ENCODE data around the gene TCERG1L.
"Not testable (repeated sequence)": the region's sequence is repeated elsewhere in the genome, so short reads cannot be mapped to it uniquely, and the experiment has no call there.

TCERG1L gene

GRCh38 chr10:131100418-131101410 is 210.8 kb downstream of the TCERG1L start:
- not testable (repeated sequence) for DNase-seq (ENCODE audit: low spot score)

GRCh38 chr10:131099028-131099726 is 212.3 kb downstream of the TCERG1L start:
- no peak for DNase-seq (ENCODE audit: low spot score)

- DNase-seq (ENCODE audit: low spot score) = no peak
Observed at GRCh38 chr10:131098416-131098952, 213.0 kb downstream of the TCERG1L start.

GRCh38 chr10:131096031-131096430 is 215.5 kb downstream of the TCERG1L start:
- DNase-seq (ENCODE audit: low spot score) = no peak

GRCh38 chr10:131095313-131095580 is 216.3 kb downstream of the TCERG1L start:
- DNase-seq (ENCODE audit: low spot score) = no peak

- DNase-seq (ENCODE audit: low spot score) = no peak
Observed at GRCh38 chr10:131094527-131095312, 216.8 kb downstream of the TCERG1L start.

GRCh38 chr10:131093795-131094366 is 217.6 kb downstream of the TCERG1L start:
- DNase-seq (ENCODE audit: low spot score) = no peak

- no peak for DNase-seq (ENCODE audit: low spot score)
Observed at GRCh38 chr10:131093346-131093745, 218.2 kb downstream of the TCERG1L start.

GRCh38 chr10:131092876-131093275 is 218.6 kb downstream of the TCERG1L start:
- no peak for DNase-seq (ENCODE audit: low spot score)

- no peak for DNase-seq (ENCODE audit: low spot score)
Observed at GRCh38 chr10:131092386-131092785, 219.1 kb downstream of the TCERG1L start.

- DNase-seq (ENCODE audit: low spot score) = no peak
Observed at GRCh38 chr10:131091682-131092081, 219.8 kb downstream of the TCERG1L start.

- DNase-seq (ENCODE audit: low spot score) = no peak
Observed at GRCh38 chr10:131090761-131091661, 220.5 kb downstream of the TCERG1L start.

- no peak for DNase-seq (ENCODE audit: low spot score)
Observed at GRCh38 chr10:131089861-131090260, 221.7 kb downstream of the TCERG1L start.

- no peak for DNase-seq (ENCODE audit: low spot score)
Observed at GRCh38 chr10:131089150-131089549, 222.4 kb downstream of the TCERG1L start.

- no peak for DNase-seq (ENCODE audit: low spot score)
Observed at GRCh38 chr10:131088619-131089018, 222.9 kb downstream of the TCERG1L start.

- DNase-seq (ENCODE audit: low spot score) = no peak
Observed at GRCh38 chr10:131087464-131088215, 223.9 kb downstream of the TCERG1L start.

GRCh38 chr10:131086511-131086910 is 225.0 kb downstream of the TCERG1L start:
- DNase-seq (ENCODE audit: low spot score) = no peak

GRCh38 chr10:131086094-131086493 is 225.4 kb downstream of the TCERG1L start:
- DNase-seq (ENCODE audit: low spot score) = no peak

- no peak for DNase-seq (ENCODE audit: low spot score)
Observed at GRCh38 chr10:131085091-131085860, 226.2 kb downstream of the TCERG1L start.
